Camera-type eye (tissue), 1 donor: ENCODE data around the gene XPOT. TPM values are rescaled to one million over a fixed set of nuclear protein-coding genes. Genes with fewer than 3 reads are reported as not detected.

ENCODE experiments used
- total RNA-seq: library from RNA; depleted of rRNA; stranded (reverse); fragments of >200 nt; gene quantifications from one replicate; pipeline ENCODE4 v1.2.3, GENCODE V29; 2014

The XPOT gene, protein sequence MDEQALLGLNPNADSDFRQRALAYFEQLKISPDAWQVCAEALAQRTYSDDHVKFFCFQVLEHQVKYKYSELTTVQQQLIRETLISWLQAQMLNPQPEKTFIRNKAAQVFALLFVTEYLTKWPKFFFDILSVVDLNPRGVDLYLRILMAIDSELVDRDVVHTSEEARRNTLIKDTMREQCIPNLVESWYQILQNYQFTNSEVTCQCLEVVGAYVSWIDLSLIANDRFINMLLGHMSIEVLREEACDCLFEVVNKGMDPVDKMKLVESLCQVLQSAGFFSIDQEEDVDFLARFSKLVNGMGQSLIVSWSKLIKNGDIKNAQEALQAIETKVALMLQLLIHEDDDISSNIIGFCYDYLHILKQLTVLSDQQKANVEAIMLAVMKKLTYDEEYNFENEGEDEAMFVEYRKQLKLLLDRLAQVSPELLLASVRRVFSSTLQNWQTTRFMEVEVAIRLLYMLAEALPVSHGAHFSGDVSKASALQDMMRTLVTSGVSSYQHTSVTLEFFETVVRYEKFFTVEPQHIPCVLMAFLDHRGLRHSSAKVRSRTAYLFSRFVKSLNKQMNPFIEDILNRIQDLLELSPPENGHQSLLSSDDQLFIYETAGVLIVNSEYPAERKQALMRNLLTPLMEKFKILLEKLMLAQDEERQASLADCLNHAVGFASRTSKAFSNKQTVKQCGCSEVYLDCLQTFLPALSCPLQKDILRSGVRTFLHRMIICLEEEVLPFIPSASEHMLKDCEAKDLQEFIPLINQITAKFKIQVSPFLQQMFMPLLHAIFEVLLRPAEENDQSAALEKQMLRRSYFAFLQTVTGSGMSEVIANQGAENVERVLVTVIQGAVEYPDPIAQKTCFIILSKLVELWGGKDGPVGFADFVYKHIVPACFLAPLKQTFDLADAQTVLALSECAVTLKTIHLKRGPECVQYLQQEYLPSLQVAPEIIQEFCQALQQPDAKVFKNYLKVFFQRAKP
- total RNA-seq, result 75.8 TPM

DNA sequence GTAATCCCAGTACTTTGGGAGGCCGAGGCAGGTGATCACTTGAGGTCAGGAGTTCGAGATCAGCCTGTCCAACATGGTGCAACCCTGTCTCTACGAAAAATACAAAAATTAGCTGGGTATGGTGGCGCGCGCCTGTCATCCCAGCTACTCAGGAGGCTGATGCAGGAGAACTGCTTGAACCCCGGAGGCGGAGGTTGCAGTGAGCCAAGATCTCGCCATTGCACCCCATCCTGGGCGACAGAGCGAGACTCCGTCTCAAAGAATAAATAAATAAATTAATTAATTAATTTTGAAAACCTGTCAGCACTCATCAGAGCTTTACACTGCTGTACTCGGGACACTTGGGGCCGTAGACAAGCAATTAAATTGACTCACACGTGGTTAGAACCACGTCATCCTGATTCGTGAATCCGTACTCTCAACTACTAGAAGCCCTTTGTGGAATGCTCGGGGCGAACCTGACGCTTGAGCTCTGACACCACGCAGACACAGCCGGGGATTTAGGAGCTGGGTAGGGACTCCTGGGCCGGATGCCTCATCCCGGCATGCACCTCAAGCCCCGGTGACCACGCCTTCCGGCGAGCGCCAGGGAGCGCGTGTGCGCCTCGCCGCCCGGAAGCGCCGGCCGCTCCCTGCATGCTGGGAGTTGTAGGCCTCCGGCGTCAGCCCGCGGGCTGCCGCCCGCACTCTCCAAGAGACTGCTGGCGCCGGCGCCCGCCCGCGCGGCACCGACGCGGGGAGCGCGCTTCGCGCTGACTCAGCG is at the start of gene XPOT:
Gene XPOT (plus strand): TSS at position 686 of the 763 bp plus-strand sequence. CDS start 5,644 bp downstream, outside the sequence.

DNA sequence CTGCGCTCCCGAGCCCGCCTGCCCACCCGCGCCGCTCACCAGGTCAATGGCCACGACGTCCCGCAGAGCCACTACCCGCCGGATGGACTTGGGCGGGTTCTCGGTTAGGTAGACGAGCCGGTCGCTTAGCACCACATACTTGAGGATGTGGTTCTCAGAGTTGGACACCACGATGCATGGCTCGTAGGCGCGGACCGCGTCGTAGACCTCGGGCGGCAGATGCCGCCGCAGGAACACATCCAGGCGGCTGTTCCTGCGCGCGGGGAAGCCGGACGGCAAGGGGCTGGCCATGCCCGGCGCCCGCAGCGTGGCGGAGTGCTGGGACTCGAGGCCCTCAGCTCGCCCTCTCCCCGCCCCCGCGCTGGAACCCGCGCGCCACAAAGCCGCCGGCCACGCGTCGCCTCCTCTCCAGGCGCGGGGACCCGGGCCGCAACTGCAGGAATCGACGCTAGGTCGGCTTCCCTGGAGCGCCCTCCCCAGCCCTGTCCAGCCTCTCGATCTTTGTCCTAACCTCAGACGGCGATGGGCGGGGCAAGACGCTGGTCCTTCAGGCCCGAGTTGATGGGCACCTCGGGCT is 13.8 kb upstream of the XPOT start, which contains the start of gene C12orf56:
Gene C12orf56 (minus strand): TSS at position 484 of the 577 bp plus-strand sequence. CDS start 193 bp downstream, at position 291.

DNA sequence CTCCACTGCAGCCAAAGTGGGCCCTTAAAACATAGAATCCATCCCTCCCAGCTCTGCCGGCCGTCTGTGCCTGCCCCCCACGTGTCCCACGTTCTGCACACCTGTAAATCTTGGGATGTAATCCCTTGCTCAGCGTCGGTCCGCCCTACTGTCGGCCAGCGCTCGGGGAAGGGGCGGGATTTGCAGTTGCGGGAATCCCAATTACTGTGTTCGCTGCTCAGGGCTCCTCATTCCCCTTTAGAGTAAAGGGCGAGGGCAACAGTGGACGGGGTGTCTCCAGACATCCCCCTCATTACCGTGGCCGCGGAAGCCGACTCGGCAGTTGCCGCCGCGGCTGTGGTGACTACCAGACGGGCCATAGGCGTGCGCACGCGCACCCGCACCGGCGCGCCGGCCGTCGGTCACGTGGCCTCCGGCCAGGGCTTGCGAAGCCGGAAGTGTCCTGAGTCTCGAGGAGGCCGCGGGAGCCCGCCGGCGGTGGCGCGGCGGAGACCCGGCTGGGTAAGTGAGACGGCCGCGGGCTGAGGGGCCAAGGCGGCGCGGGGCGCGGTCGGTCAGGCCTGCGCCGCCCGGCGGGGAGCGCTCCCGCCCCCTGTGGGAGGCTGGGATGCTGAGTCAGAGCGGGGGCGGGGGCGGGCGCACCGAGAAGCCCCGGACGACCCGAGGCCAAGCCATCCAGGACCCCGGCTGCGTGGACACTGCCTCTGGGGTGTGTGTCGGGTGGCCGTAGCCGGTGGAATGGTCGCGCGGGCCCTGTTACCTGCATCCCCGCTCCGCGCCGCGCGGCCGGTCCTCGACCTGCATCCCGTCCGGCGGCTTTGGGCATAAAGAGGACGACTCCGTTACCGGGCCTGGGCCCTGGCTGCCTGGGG is 47.7 kb downstream of the XPOT start, which contains the start of gene TBK1:
Gene TBK1 (plus strand): TSS at position 434 of the 872 bp plus-strand sequence. CDS start 3,751 bp downstream, outside the sequence.

Other genes starting within 250 kb of the XPOT start
- 9.1 TPM for gene KICS2, start 182.1 kb upstream of the XPOT start, total RNA-seq
- 4.0 TPM for gene C12orf56, start 13.6 kb upstream of the XPOT start, total RNA-seq
- 37.0 TPM for gene TBK1, start 47.7 kb downstream of the XPOT start, total RNA-seq
- 22.7 TPM for gene RASSF3, start 206.1 kb downstream of the XPOT start, total RNA-seq